Measurements from ENCODE around the gene ZXDC.

Gene ZXDC

GRCh38 chr3:126475413-126476114 is at the start of gene ZXDC:
ZXDC (minus strand) TSS chr3:126475891; CDS start chr3:126475865, 26 bp downstream.
- TF ChIP-seq, protein P1, sequence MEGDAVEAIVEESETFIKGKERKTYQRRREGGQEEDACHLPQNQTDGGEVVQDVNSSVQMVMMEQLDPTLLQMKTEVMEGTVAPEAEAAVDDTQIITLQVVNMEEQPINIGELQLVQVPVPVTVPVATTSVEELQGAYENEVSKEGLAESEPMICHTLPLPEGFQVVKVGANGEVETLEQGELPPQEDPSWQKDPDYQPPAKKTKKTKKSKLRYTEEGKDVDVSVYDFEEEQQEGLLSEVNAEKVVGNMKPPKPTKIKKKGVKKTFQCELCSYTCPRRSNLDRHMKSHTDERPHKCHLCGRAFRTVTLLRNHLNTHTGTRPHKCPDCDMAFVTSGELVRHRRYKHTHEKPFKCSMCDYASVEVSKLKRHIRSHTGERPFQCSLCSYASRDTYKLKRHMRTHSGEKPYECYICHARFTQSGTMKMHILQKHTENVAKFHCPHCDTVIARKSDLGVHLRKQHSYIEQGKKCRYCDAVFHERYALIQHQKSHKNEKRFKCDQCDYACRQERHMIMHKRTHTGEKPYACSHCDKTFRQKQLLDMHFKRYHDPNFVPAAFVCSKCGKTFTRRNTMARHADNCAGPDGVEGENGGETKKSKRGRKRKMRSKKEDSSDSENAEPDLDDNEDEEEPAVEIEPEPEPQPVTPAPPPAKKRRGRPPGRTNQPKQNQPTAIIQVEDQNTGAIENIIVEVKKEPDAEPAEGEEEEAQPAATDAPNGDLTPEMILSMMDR (conservative IDR thresholded peaks at IDR 0.05) = peak; percentile 73

GRCh38 chr3:126525091-126525852 is 49.6 kb upstream of the ZXDC start:
- H3K27ac ChIP-seq = no peak overlapping the region
- TF ChIP-seq, protein P1 (conservative IDR thresholded peaks at IDR 0.05) = no peak

More at GRCh38 chr3:126475413-126476114, at the start of gene ZXDC:
- H3K27ac ChIP-seq = peak within 1 kb of the TSS; percentile 97

- H3K27ac ChIP-seq = no peak overlapping the region
- TF ChIP-seq, protein P1 (conservative IDR thresholded peaks at IDR 0.05) = peak; percentile 22
Measured at GRCh38 chr3:126524429-126524988, 48.8 kb upstream of the ZXDC start.

DNA sequence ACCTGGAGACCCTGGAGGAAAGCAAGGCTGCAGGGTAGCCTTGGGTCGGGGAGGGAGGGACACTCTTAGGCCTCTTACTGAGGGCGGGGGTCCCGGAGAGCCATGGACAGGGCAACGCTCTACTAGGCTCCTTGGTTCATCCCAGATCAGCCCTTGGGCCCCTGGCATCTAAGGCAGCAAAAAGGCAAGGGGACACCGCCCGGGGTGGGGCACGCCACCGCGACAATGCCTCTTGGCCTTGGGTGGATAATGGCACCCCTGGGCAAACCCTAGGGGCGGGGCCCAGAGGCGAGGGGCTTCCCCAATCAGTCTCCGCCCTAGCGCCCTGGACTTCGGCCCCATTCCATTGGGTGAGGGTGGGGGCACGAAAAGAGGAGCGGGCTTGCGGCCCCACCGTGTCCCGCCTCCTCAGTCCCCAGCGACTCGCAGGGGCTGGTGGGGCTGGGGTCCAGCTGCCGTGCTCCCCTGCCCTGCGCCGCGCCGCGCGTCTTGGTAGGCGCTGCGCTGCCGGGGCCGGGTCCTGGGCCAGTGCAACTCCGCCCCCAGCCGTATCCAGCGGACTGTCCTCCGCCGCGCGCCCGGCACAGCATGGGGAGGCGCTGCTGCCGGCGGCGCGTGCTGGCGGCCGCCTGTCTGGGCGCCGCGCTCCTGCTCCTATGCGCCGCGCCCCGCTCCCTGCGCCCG is 48.2 kb upstream of the ZXDC start, which contains the start of gene CHST13:
TSS of gene CHST13 (plus strand) at position 411 of the 684 bp plus-strand sequence. CDS start at position 589, 178 bp downstream.
- no peak within 1 kb of the TSS for H3K27ac ChIP-seq
- TF ChIP-seq, protein P1 (conservative IDR thresholded peaks at IDR 0.05) = peak; percentile 41

- no peak overlapping the region for H3K27ac ChIP-seq
- TF ChIP-seq, protein P1 (conservative IDR thresholded peaks at IDR 0.05) = peak; percentile 93
Measured at GRCh38 chr3:126522363-126522788, 46.7 kb upstream of the ZXDC start.

DNA sequence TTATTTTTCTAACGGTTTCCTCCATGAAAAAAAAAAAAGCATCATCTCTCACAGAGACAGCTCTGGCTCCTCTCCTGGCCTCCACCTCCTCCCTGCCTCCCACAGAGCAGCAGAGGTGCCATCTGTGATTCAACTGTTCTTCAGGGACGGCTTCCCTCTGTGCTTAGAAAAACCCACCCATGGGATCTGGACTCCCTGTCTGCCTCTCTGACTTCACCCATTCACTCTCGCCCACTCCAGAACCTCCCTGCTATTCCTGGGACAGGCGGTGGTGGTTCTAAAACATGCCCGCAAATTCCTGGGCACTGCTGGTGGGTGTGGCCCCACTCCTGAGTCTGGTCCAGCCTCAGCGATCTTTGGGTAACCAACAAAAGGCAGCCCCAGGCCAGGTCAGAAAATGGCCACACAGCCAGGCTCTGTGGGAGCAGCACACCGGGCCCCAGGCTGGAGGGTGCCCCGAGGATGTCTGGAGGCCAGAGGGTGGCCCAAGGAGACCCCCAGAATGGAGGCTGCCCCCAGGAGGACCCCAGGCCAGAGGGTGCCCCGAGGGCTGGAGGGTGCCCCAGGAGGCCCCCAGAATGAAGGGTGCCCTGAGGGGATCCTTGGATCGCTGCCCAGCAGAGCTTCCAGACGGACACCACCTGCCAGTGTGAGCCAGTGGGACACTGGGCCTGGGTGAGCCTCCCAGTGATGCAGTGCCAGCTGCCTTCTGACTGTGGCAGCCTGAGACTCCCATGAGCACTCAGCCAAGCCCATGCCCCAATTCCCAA is 45.6 kb upstream of the ZXDC start:
- TF ChIP-seq, protein P1 (conservative IDR thresholded peaks at IDR 0.05) = no peak
- no peak overlapping the region for H3K27ac ChIP-seq

Measured in VCaP (cell line).